Aorta (tissue), 5 donors: ENCODE results near the gene TRIM71. TPM values are rescaled to one million over a fixed set of nuclear protein-coding genes. Genes with fewer than 3 reads are reported as not detected.

Experiments used
- ATAC-seq: fragments of 200-7000 bp; cut with Tn5 transposase; one replicate; pipeline ENCODE4 v1.9.1; 2022; ENCODE audit warnings: moderate library complexity; ENCODE audit not compliant: low FRiP score
- DNase-seq, 2 donors: peaks; one replicate each; pipeline ENCODE4 v3.0.0-alpha.2; 2020
- H3K27ac ChIP-seq, 2 donors: one replicate each; pipeline ENCODE4 v1.5.1; 2013; ENCODE audit warnings: low read length in 2 of 2, mild to moderate bottlenecking in 2 of 2, moderate library complexity in 2 of 2, control low read depth in 1 of 2, inconsistent platforms in 1 of 2, low read depth in 1 of 2
- H3K27me3 ChIP-seq, 2 donors: one replicate each; pipeline ENCODE4 v1.6.1; 2013; ENCODE audit warnings: control low read depth in 1 of 2, low read length in 1 of 2, mild to moderate bottlenecking in 1 of 2, moderate library complexity in 1 of 2; ENCODE audit not compliant: insufficient read depth in 2 of 2, control insufficient read depth in 1 of 2
- H3K36me3 ChIP-seq, 2 donors: one replicate each; pipeline ENCODE4 v1.6.1; 2013; ENCODE audit warnings: control low read depth in 1 of 2, low read length in 1 of 2, mild to moderate bottlenecking in 1 of 2; ENCODE audit not compliant: insufficient read depth in 2 of 2, control insufficient read depth in 1 of 2
- H3K4me1 ChIP-seq, 2 donors: one replicate each; pipeline ENCODE4 v1.6.1; 2013; ENCODE audit warnings: low read length in 2 of 2, control low read depth in 1 of 2, mild to moderate bottlenecking in 1 of 2, moderate library complexity in 1 of 2; ENCODE audit not compliant: insufficient read depth in 2 of 2, control insufficient read depth in 1 of 2
- H3K4me3 ChIP-seq, 2 donors: one replicate each; pipeline ENCODE4 v1.5.1; 2013; ENCODE audit warnings: low read length in 2 of 2, control low read depth in 1 of 2, mild to moderate bottlenecking in 1 of 2
- H3K9me3 ChIP-seq: one replicate; pipeline ENCODE4 v1.6.1; 2013; ENCODE audit warnings: mild to moderate bottlenecking, low read length; ENCODE audit not compliant: control insufficient read depth
- WGBS, 2 donors: extraction: QIAGEN DNeasy Blood & Tissue Kit; methylation state at CpG; one replicate each; pipeline ENCODE4 v1.1.7; 2013; 5-methylcytosine and 5-hydroxymethylcytosine counted together
- intact Hi-C, 2 donors: fragments of 100-400 bp; cut with DNase I; formaldehyde crosslinking; loops; one replicate each; pipeline versions ENCODE4 v1.14.2 to v1.15.0; 2022
- polyA plus RNA-seq, 2 donors: library from polyadenylated mRNA; stranded (reverse); fragments of 200-250 nt; gene quantifications; one replicate each; pipeline ENCODE4 v1.2.3, GENCODE V29; 2013
- total RNA-seq, 2 donors: library from RNA; stranded (reverse); fragmentation: NEBNext Ultra II Directional; extraction: Animal tissue kit (Norgen Biotek cat#: 25700); gene quantifications; one replicate each; pipeline ENCODE4 v1.2.1, GENCODE V29; 2021
- donor health status: healthy with polysubstance abuse.
- donor health status: Bipolar disorder and iron deficiency.
- donor health status: DM: no; HTN: no; CAD: no.
- donor health status: DM: no; HTN: no; CAD: no.
- donor health status: DM: yes; HTN: yes; CAD: no.

Gene TRIM71
- total and polyA plus RNA-seq, 4 donors, result not detected

DNA sequence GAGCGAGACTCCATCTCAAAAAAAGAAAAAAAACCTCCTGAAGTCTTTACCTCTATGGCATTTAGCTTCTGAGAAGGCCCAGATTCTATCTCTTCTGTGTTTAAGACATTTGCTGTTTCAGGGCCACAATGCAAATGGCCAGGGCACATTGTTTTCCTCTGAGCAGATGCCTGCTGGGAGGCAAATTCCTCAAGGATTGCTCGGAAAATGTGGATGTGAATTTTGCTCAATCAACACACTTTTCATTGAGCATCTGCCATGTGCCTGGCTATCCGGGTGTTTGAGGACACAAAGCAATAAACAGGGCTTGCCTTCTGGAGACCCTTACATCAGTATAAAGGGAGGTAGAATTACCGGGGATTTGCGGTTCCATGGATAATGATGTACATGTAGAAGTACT lies 20.0 kb downstream of the TRIM71 start:
- Histone ChIP-seq H3K9me3 (no peaks in the 10 kb centered on the region), H3K4me3 (no peak overlapping the region), H3K36me3 (no peaks in the 10 kb centered on the region), H3K27me3 (peaks cover 0 to 2% of the 10 kb centered on the region in 2 donors), H3K4me1 (no peaks in the 10 kb centered on the region), H3K27ac (no peak overlapping the region)
- WGBS, 2 donors, result 73 to 87% methylated on average over 5 of the region's 5 CpGs
- DNase-seq (no peak), ATAC-seq (no peak)
- intact Hi-C loops, result no loop called here

DNA sequence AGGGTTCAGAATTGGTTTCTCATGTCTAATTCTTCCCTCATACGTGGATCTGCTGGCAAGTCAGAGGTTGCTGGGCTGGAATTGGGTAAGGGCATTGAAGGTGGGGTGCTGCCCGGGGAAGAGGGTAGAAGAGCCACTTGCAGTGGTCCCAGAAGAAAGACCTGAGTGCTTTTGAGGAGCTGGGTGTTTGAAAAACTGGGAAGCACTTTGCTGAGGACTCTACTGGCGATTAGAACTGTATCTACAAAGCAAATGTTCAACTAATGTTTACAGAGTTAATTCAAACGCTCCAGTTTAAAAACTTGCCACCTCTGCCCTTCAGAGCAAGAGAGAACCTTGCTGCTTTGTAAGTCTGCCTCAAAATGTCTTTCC lies 21.9 kb downstream of the TRIM71 start:
- WGBS, 2 donors, result 63 to 70% methylated on average over 4 of the region's 4 CpGs
- no peak overlapping the region for H3K4me3 ChIP-seq
- intact Hi-C loops, result no loop called here
- H3K36me3 ChIP-seq, result no peaks in the 10 kb centered on the region
- no peaks in the 10 kb centered on the region for H3K9me3 ChIP-seq
- ATAC-seq, result no peak
- no peak for DNase-seq
- H3K27ac ChIP-seq, result no peak overlapping the region
- H3K27me3 ChIP-seq, result peaks cover 0 to 2% of the 10 kb centered on the region in 2 donors
- no peaks in the 10 kb centered on the region for H3K4me1 ChIP-seq

DNA sequence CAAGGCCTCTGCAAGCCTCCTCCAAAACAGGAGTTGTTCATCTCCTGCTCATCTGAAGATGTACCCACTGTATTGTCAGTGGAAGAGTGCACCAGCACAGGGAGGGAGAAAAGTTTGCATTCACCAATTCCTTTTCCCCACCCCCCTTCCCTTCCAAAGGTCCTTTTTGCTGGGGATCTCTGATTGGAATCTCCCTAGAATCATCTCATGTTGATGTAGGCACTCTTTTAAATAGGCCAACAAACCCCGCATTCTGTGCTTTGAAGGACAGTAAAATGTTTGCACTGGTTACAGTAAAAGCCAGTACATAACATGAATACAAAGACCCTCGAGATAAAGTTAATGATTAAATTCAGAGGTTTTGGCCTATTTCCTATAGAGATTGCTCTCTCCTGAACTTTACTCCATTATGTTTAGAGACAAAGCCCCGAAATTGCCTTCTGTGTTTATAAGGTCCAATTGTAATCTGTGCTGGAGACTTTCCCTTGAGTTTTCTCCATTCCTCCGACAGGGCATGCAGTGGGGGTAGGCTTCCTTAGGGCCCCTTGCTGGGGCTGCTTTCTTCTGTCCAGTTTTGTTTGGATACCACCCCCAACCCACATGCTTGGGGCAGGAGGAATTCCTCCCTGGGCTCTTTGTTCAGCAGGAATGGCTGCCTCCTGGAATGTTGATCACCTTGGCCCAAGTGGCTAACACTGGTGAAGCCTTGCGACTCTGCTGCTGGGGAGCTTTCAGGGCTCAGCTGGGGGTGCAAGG lies 22.5 kb downstream of the TRIM71 start:
- WGBS, 2 donors, result 68 to 76% methylated on average over 5 of the region's 5 CpGs
- no peak overlapping the region for H3K27ac ChIP-seq
- no peaks in the 10 kb centered on the region for H3K4me1 ChIP-seq
- no peaks in the 10 kb centered on the region for H3K9me3 ChIP-seq
- no peaks in the 10 kb centered on the region for H3K36me3 ChIP-seq
- H3K27me3 ChIP-seq, result peaks cover 0 to 2% of the 10 kb centered on the region in 2 donors
- intact Hi-C loops, result no loop called here
- ATAC-seq, result no peak
- no peak overlapping the region for H3K4me3 ChIP-seq
- DNase-seq, result no peak

DNA sequence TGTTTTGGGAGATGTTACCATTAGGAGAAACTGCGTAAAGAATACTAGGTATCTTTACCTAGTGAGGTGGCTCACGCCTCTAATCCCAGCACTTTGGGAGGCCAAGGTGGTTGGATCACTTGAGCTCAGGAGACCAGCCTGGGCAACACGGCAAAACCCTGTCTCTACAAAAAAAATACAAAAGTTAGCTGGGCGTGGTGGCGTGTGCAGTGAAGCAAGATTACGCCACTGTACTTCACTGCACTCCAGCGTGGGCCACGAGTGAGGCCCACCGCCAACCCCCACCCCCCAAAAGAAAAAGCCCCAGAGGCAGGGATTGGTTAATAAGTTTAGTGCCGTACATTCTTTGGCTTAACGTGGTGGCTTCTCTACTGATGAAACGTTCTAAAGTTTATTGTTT lies 23.5 kb downstream of the TRIM71 start:
- intact Hi-C loops, result no loop called here
- no peak overlapping the region for H3K4me3 ChIP-seq
- H3K4me1 ChIP-seq, result no peaks in the 10 kb centered on the region
- 70 to 72% methylated on average over 12 of the region's 12 CpGs for WGBS, 2 donors
- no peaks in the 10 kb centered on the region for H3K9me3 ChIP-seq
- DNase-seq (no peak), ATAC-seq (no peak)
- no peaks in the 10 kb centered on the region for H3K36me3 ChIP-seq
- no peak overlapping the region for H3K27ac ChIP-seq
- H3K27me3 ChIP-seq, result no peaks in the 10 kb centered on the region

DNA sequence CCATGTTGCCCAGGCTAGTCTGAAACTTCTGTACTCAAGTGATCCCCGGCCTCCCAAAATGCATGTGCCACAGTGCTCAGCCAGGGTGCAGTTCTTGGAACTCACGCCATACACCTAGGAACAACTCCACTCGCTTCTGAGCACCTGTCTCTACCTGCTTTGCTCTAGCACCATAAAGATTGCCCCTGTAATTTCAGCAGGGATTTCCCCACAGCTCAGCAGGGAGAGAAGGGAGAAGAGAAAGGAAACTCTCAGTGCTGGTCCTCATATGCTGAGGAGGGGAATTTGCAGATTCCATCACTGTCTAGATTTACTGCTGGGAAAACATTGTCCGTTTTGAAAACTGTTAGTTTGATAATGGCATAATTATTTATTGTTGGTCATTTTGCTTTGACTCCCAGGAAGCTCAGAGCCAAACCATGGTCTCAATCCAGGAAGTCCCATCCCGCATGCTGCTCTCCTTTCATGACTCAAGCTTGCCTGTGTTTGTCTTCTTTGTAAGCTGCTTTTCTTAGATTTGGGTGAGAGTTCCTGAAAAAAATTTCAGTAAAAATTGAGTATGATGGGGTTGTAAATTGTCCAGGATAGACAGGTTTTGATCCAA lies 24.2 kb downstream of the TRIM71 start:
- Histone ChIP-seq H3K27me3 (no peaks in the 10 kb centered on the region), H3K9me3 (no peaks in the 10 kb centered on the region), H3K4me3 (no peak overlapping the region), H3K36me3 (no peaks in the 10 kb centered on the region), H3K4me1 (no peaks in the 10 kb centered on the region), H3K27ac (no peak overlapping the region)
- DNase-seq (no peak), ATAC-seq (no peak)
- intact Hi-C loops, result no loop called here
- 47 to 50% methylated on average over 5 of the region's 5 CpGs for WGBS, 2 donors

DNA sequence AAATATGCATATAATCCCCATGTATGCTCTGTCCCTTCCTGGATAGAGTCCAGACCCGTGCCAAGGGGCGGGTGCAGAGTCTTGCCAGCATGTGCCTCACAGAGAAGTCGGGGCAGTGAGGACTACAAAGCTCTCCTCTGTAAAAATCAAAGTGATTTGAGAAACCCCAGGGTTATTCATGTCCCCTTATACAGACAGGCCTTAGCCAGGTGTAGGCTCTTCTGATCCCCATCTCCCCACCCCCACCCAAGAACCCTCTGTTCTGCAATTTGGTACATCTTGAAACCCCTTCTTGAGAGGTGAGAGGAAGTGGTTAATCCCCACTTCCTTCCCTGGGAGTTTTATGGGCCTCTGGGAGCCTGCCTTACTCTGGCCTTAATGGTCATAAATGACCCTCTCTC lies 24.7 kb downstream of the TRIM71 start:
- ATAC-seq (peak; percentile 36), DNase-seq (no peak)
- H3K4me3 ChIP-seq, result no peak overlapping the region
- H3K9me3 ChIP-seq, result no peaks in the 10 kb centered on the region
- H3K36me3 ChIP-seq, result no peaks in the 10 kb centered on the region
- no peaks in the 10 kb centered on the region for H3K27me3 ChIP-seq
- intact Hi-C loops, result no loop called here
- no peaks in the 10 kb centered on the region for H3K4me1 ChIP-seq
- no peak overlapping the region for H3K27ac ChIP-seq
- 16 to 28% methylated on average over 3 of the region's 3 CpGs for WGBS, 2 donors

DNA sequence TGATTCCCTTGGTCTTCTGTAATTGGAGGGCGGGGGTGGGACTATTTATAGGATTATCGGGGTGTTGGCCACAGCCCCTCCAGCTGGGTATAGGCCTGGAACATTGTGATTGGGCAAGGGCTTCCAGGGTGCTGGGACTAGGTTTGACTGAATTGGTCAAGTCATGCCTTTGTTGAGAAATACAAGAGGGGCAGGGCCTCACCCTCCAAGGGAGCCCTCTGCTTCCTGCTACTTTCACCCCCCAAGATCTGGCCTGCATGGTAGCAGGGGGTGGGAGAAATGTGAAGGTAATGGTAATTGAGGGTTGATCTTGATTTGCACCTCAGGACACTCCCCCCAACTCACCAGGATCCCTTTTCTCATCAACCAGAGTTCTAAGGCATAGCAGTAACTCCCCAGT lies 25.2 kb downstream of the TRIM71 start:
- ATAC-seq (no peak), DNase-seq (no peak)
- no peaks in the 10 kb centered on the region for H3K27me3 ChIP-seq
- H3K36me3 ChIP-seq, result no peaks in the 10 kb centered on the region
- intact Hi-C loops, result no loop called here
- H3K4me1 ChIP-seq, result no peaks in the 10 kb centered on the region
- no peak overlapping the region for H3K4me3 ChIP-seq
- no peak overlapping the region for H3K27ac ChIP-seq
- H3K9me3 ChIP-seq, result no peaks in the 10 kb centered on the region
- 48 to 50% methylated on average over 2 of the region's 2 CpGs for WGBS, 2 donors

DNA sequence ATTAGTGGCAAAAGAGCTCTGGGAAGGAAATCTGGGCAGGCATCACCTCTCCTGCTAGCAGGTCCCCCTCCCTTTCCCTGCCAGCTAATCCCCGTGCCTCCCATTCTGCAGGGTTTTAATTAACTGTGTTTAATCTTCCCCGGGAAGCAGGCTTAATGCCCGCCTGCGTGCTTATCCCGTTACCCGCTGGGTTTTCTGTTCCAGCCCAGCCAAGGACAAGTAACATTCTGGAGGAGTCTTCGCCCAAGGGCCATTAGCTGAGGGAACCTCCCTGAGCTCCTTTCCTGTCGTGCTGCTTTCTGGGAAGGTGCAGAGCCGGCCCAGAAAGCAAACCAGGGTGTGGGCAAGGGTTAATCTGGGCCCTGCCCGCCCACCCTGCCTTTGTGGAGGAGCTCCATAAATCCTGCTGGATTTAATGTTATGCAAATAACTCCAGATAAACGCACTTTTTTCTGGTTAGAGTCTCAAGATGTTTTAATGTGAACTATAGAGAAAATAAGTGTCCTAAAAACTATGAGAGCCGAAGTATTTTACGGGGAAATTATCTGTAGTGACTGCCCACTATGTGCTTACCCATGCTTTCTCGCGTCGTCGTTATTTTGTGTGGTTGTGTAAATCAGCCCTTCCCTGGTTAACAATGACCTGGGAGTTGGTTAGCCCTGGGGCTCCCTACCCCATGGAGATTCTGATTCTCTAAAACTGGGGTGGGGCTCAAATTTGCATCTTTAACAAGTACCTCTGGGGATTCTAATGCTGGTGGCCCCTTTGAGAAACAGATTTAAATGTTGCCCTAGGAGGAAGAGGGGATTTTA lies 25.9 kb downstream of the TRIM71 start:
- Histone ChIP-seq H3K4me1 (no peaks in the 10 kb centered on the region), H3K27me3 (no peaks in the 10 kb centered on the region), H3K9me3 (no peaks in the 10 kb centered on the region), H3K36me3 (no peaks in the 10 kb centered on the region), H3K27ac (no peak overlapping the region), H3K4me3 (no peak overlapping the region)
- ATAC-seq (no peak), DNase-seq (no peak)
- 87 to 91% methylated on average over 17 of the region's 17 CpGs for WGBS, 2 donors
- intact Hi-C loops, result no loop called here

DNA sequence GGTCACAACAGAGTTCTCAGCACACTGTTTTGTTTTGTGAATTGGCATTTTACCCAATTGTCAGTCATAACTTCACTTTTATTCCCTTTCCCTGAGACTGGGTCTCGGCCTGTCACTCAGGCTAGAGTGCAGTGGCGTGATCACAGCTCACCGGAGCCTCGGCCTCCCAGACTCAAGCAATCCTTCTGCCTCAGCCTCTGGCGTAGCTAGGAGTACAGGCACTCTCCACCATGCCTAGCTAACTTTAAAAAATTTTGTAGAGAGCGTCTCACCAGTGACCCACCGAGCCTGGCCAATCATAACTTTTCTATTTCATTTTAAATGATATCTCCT lies 26.5 kb downstream of the TRIM71 start:
- Histone ChIP-seq H3K36me3 (no peaks in the 10 kb centered on the region), H3K9me3 (no peaks in the 10 kb centered on the region), H3K27me3 (no peaks in the 10 kb centered on the region), H3K4me1 (no peaks in the 10 kb centered on the region), H3K27ac (no peak overlapping the region), H3K4me3 (no peak overlapping the region)
- intact Hi-C loops, result no loop called here
- DNase-seq (no peak), ATAC-seq (no peak)
- 89 to 92% methylated on average over 7 of the region's 7 CpGs for WGBS, 2 donors
